ENCODE data around the gene SELENOF.

Gene SELENOF

DNA sequence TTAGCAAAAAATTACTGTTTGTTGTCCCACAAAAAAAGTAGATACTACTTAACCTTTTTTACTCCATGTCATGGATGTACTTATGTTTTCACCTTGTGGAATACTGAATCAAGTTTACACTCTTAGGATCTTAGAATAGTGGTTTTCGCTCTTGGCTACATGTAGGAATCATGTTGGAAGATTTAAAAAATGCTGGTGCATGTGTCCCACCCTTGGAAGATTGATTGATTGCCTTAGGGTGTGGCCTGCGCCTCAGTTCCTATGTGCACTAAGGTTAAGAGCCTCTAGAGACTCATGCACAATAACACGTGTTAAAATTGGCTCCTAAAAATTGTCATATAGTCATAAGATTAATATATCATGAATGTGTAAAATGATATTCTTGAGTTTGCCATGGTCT lies 25.5 kb upstream of the SELENOF start:
- no peaks in the 10 kb centered on the region for H3K9me3 ChIP-seq (ENCODE audit: control insufficient read depth, low read depth, low read length)
- H3K4me3 ChIP-seq (ENCODE audit: low read length), result no peak overlapping the region
- no peaks in the 10 kb centered on the region for H3K27me3 ChIP-seq (ENCODE audit: control insufficient read depth, insufficient read depth, low read length)
- no peaks in the 10 kb centered on the region for H3K36me3 ChIP-seq (ENCODE audit: control insufficient read depth, low read depth, low read length)
- peak overlapping the region; percentile 30 for H3K27ac ChIP-seq (ENCODE audit: low read length)
- H3K4me1 ChIP-seq (ENCODE audit: control insufficient read depth, low read depth, low read length), result peaks cover 23% of the 10 kb centered on the region
- H3K9ac ChIP-seq (ENCODE audit: low read length), result no peak overlapping the region

DNA sequence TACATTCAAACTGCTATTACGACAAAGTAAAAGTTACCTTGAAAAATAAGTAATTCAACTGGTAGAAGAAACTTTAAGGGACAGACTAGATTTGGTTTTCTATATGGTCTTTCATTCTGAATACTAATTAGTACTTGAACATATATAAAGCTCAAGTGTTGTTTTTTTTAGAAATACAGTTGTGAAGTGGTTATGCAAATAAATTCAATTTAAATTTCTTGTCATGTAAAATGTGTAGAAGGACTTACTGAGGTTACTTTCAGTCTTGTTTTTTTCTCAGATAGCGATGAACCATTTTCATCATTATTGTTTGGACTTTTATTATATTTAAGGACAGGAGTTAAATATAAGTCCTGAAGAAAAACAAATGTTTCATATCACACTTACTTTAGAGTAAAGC lies 24.9 kb upstream of the SELENOF start:
- no peaks in the 10 kb centered on the region for H3K36me3 ChIP-seq (ENCODE audit: control insufficient read depth, low read depth, low read length)
- no peaks in the 10 kb centered on the region for H3K27me3 ChIP-seq (ENCODE audit: control insufficient read depth, insufficient read depth, low read length)
- no peak overlapping the region for H3K9ac ChIP-seq (ENCODE audit: low read length)
- H3K27ac ChIP-seq (ENCODE audit: low read length), result no peak overlapping the region
- peaks cover 28% of the 10 kb centered on the region for H3K4me1 ChIP-seq (ENCODE audit: control insufficient read depth, low read depth, low read length)
- no peaks in the 10 kb centered on the region for H3K9me3 ChIP-seq (ENCODE audit: control insufficient read depth, low read depth, low read length)
- H3K4me3 ChIP-seq (ENCODE audit: low read length), result peak overlapping the region; percentile 18

- no peaks in the 10 kb centered on the region for H3K36me3 ChIP-seq (ENCODE audit: control insufficient read depth, low read depth, low read length)
- no peaks in the 10 kb centered on the region for H3K9me3 ChIP-seq (ENCODE audit: control insufficient read depth, low read depth, low read length)
- H3K27ac ChIP-seq (ENCODE audit: low read length), result no peak overlapping the region
- H3K27me3 ChIP-seq (ENCODE audit: control insufficient read depth, insufficient read depth, low read length), result no peaks in the 10 kb centered on the region
- peaks cover 32% of the 10 kb centered on the region for H3K4me1 ChIP-seq (ENCODE audit: control insufficient read depth, low read depth, low read length)
- H3K9ac ChIP-seq (ENCODE audit: low read length), result no peak overlapping the region
- peak overlapping the region; percentile 18 for H3K4me3 ChIP-seq (ENCODE audit: low read length)
These were observed 24.5 kb upstream of the SELENOF start for GRCh38 chr1:86938450-86938849.

DNA sequence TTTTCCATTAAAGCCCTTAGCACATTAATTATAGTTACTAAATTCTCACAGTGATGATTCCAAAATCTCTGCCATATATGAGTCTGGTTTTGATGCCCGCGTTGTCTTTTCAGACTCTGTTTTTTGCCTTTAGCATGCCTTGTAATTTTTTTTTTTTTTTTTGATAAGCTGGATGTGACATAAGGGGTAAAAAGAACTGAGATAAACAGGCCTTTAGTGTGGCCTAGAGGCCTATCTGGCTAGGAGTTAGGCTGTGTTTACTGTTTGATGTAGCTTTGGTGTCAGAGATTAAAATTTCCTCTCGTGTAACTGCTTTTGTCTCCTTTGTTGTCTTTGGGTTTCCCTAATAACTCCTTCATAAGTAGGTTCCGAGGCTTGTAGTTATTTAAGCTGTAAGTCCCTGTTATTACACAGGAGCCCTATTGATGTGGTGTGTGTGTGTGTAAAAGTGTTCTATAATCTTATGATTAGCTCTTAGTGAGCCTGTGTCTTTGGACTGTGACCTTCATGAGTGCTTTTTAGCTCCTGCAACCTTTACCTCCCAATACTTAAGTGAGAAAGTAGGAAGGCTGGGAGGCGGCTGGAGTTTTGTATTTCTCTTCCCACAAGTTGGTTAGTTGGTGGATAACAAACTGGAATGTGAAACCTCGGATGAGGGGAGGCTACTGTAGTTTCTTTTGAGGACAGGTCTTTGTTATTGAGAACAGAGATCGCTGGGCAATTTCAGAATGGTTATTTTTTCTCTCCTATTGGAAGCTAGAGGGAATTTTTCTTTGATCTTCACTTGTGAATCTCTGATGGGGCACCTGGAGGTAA lies 19.8 kb upstream of the SELENOF start:
- Histone ChIP-seq H3K27ac (ENCODE audit: low read length) (peak overlapping the region; percentile 73), H3K4me3 (ENCODE audit: low read length) (peak overlapping the region; percentile 23), H3K27me3 (ENCODE audit: control insufficient read depth, insufficient read depth, low read length) (no peaks in the 10 kb centered on the region), H3K36me3 (ENCODE audit: control insufficient read depth, low read depth, low read length) (no peaks in the 10 kb centered on the region), H3K9ac (ENCODE audit: low read length) (peak overlapping the region; percentile 37), H3K9me3 (ENCODE audit: control insufficient read depth, low read depth, low read length) (no peaks in the 10 kb centered on the region), H3K4me1 (ENCODE audit: control insufficient read depth, low read depth, low read length) (peaks cover 42% of the 10 kb centered on the region)

DNA sequence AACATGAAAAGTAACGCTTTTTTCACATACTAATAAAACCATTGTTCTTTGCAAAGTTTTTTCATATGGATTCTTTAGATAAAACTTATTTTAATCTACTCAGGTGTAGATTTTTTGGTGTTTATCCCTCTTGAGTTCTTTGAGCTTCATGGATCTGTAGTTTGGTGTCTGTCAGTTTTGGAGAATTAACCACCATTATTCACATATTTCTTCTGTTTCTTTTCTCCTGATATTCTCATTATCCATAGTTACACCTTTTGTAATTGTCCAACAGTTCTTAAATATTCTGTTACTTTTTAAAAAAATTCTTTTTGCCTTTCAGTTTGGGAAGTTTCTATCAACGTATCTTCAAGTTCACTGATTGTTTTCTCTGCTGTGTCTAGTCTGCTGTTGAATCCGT lies 19.1 kb upstream of the SELENOF start:
- Histone ChIP-seq H3K9ac (ENCODE audit: low read length) (no peak overlapping the region), H3K27me3 (ENCODE audit: control insufficient read depth, insufficient read depth, low read length) (no peaks in the 10 kb centered on the region), H3K9me3 (ENCODE audit: control insufficient read depth, low read depth, low read length) (no peaks in the 10 kb centered on the region), H3K4me3 (ENCODE audit: low read length) (peak overlapping the region; percentile 23), H3K27ac (ENCODE audit: low read length) (peak overlapping the region; percentile 73), H3K36me3 (ENCODE audit: control insufficient read depth, low read depth, low read length) (no peaks in the 10 kb centered on the region), H3K4me1 (ENCODE audit: control insufficient read depth, low read depth, low read length) (peaks cover 34% of the 10 kb centered on the region)

DNA sequence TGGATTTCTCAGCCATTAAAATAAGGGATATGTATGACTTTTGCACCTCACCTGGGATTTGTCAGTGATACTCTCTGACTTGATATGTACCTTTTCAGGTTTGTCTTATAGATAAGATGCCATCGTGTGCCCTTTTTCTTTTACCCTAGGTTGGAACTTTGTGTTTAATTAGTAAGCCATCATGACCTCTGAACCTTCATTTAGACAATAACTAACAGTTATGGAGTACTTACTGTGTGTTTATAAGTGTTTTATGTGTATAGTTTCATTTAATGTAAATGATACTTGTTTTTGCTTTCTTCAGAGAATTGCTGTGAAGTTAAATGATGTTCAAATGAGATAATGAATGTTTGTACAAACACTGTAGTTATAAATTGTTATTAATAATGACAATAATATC lies 14.9 kb upstream of the SELENOF start:
- Histone ChIP-seq H3K27me3 (ENCODE audit: control insufficient read depth, insufficient read depth, low read length) (no peaks in the 10 kb centered on the region), H3K36me3 (ENCODE audit: control insufficient read depth, low read depth, low read length) (no peaks in the 10 kb centered on the region), H3K4me1 (ENCODE audit: control insufficient read depth, low read depth, low read length) (peaks cover 21% of the 10 kb centered on the region), H3K27ac (ENCODE audit: low read length) (no peak overlapping the region), H3K4me3 (ENCODE audit: low read length) (no peak overlapping the region), H3K9me3 (ENCODE audit: control insufficient read depth, low read depth, low read length) (peaks cover 4% of the 10 kb centered on the region), H3K9ac (ENCODE audit: low read length) (no peak overlapping the region)

- Histone ChIP-seq H3K27ac (ENCODE audit: low read length) (no peak overlapping the region), H3K9ac (ENCODE audit: low read length) (no peak overlapping the region), H3K27me3 (ENCODE audit: control insufficient read depth, insufficient read depth, low read length) (no peaks in the 10 kb centered on the region), H3K9me3 (ENCODE audit: control insufficient read depth, low read depth, low read length) (peaks cover 14% of the 10 kb centered on the region), H3K36me3 (ENCODE audit: control insufficient read depth, low read depth, low read length) (no peaks in the 10 kb centered on the region), H3K4me1 (ENCODE audit: control insufficient read depth, low read depth, low read length) (peaks cover 9% of the 10 kb centered on the region), H3K4me3 (ENCODE audit: low read length) (no peak overlapping the region)
These were observed 13.0 kb upstream of the SELENOF start for GRCh38 chr1:86926883-86927282.

- H3K9ac ChIP-seq (ENCODE audit: low read length), result no peak overlapping the region
- peaks cover 5% of the 10 kb centered on the region for H3K4me1 ChIP-seq (ENCODE audit: control insufficient read depth, low read depth, low read length)
- H3K9me3 ChIP-seq (ENCODE audit: control insufficient read depth, low read depth, low read length), result peaks cover 16% of the 10 kb centered on the region
- no peak overlapping the region for H3K4me3 ChIP-seq (ENCODE audit: low read length)
- H3K36me3 ChIP-seq (ENCODE audit: control insufficient read depth, low read depth, low read length), result no peaks in the 10 kb centered on the region
- no peaks in the 10 kb centered on the region for H3K27me3 ChIP-seq (ENCODE audit: control insufficient read depth, insufficient read depth, low read length)
- no peak overlapping the region for H3K27ac ChIP-seq (ENCODE audit: low read length)
These were observed 11.8 kb upstream of the SELENOF start for GRCh38 chr1:86925742-86926141.

GRCh38 chr1:86924324-86924960 lies 10.5 kb upstream of the SELENOF start:
- no peaks in the 10 kb centered on the region for H3K27me3 ChIP-seq (ENCODE audit: control insufficient read depth, insufficient read depth, low read length)
- H3K9me3 ChIP-seq (ENCODE audit: control insufficient read depth, low read depth, low read length), result peaks cover 16% of the 10 kb centered on the region
- H3K9ac ChIP-seq (ENCODE audit: low read length), result no peak overlapping the region
- H3K4me1 ChIP-seq (ENCODE audit: control insufficient read depth, low read depth, low read length), result no peaks in the 10 kb centered on the region
- H3K27ac ChIP-seq (ENCODE audit: low read length), result no peak overlapping the region
- no peak overlapping the region for H3K4me3 ChIP-seq (ENCODE audit: low read length)
- no peaks in the 10 kb centered on the region for H3K36me3 ChIP-seq (ENCODE audit: control insufficient read depth, low read depth, low read length)

DNA sequence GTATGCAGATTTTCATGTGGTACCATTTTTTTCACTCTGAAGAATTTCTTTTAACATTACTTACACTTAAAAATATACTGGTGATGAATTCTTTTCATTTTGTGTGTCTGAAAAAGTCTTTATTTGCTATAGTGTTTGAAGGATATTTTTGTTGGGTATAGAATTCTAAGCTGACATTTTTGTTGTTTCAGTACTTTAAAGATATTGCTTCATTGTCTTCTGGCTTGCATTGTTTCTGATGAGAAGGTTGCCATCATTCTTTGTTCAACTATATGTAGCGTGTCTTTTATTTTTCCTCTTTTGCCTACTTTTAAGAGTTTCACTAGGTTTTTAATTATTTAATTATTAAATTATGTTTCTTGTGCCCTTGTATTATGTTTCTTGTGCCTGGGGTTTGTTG lies 8.5 kb upstream of the SELENOF start:
- Histone ChIP-seq H3K9me3 (ENCODE audit: control insufficient read depth, low read depth, low read length) (peaks cover 16% of the 10 kb centered on the region), H3K4me1 (ENCODE audit: control insufficient read depth, low read depth, low read length) (no peaks in the 10 kb centered on the region), H3K27me3 (ENCODE audit: control insufficient read depth, insufficient read depth, low read length) (no peaks in the 10 kb centered on the region), H3K27ac (ENCODE audit: low read length) (no peak overlapping the region), H3K9ac (ENCODE audit: low read length) (no peak overlapping the region), H3K36me3 (ENCODE audit: control insufficient read depth, low read depth, low read length) (no peaks in the 10 kb centered on the region), H3K4me3 (ENCODE audit: low read length) (no peak overlapping the region)

DNA sequence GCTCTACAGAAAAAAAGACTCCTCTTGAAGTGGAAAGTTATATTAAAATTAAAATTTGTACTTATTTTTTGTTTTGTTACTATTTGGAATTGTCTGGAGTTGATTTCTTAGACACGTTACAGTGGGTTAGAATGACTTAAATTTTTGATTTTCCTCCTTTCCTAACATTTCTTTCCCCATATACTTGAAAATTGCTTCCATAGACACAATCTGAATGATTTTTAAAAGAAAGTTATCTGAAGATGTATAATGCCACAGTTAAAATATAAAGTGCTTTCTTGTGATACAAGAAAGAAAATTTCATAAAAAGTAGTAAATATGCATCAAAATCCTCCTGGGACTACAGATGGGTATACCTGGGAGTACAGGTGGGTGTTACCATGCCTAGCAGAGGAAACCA lies 2.8 kb upstream of the SELENOF start:
- no peaks in the 10 kb centered on the region for H3K36me3 ChIP-seq (ENCODE audit: control insufficient read depth, low read depth, low read length)
- no peak overlapping the region for H3K9ac ChIP-seq (ENCODE audit: low read length)
- no peaks in the 10 kb centered on the region for H3K27me3 ChIP-seq (ENCODE audit: control insufficient read depth, insufficient read depth, low read length)
- H3K4me1 ChIP-seq (ENCODE audit: control insufficient read depth, low read depth, low read length), result peaks cover 10% of the 10 kb centered on the region
- no peak overlapping the region for H3K4me3 ChIP-seq (ENCODE audit: low read length)
- H3K9me3 ChIP-seq (ENCODE audit: control insufficient read depth, low read depth, low read length), result peaks cover under 1% of the 10 kb centered on the region
- H3K27ac ChIP-seq (ENCODE audit: low read length), result no peak overlapping the region

DNA sequence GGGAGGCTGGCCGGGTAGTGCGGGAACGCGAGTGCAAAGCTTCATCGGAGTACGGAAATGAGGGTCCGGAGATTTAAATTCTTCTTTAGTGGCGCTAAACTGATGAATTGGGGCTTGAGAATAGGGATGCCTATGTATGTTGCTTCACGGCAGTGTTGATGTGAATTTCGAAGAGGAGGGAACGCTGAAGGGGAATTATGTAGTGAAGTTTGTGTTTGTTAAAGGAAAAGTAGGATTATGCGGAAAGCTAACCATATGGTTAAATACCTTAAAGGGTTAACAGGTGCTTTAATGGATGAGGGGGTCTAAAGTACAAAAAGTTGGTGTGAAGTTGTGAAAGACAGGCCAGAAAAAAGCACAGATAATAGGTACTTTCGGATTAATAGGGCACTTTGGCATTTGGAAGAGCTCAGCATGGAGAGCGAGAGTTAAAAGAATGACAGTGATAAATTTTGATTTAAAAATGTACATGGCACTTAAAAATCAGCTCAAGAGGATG lies 1.9 kb upstream of the SELENOF start:
- Histone ChIP-seq H3K36me3 (ENCODE audit: control insufficient read depth, low read depth, low read length) (no peaks in the 10 kb centered on the region), H3K9me3 (ENCODE audit: control insufficient read depth, low read depth, low read length) (no peaks in the 10 kb centered on the region), H3K4me3 (ENCODE audit: low read length) (peak overlapping the region; percentile 71), H3K27me3 (ENCODE audit: control insufficient read depth, insufficient read depth, low read length) (no peaks in the 10 kb centered on the region), H3K9ac (ENCODE audit: low read length) (peak overlapping the region; percentile 84), H3K27ac (ENCODE audit: low read length) (no peak overlapping the region), H3K4me1 (ENCODE audit: control insufficient read depth, low read depth, low read length) (peaks cover 10% of the 10 kb centered on the region)
